ENCODE data around the gene DEFB123. TPM values are rescaled to one million over a fixed set of nuclear protein-coding genes. Genes with fewer than 3 reads are reported as not detected.

The DEFB123 gene
- total RNA-seq, 1 donor from 2014 or later = not detected

DNA sequence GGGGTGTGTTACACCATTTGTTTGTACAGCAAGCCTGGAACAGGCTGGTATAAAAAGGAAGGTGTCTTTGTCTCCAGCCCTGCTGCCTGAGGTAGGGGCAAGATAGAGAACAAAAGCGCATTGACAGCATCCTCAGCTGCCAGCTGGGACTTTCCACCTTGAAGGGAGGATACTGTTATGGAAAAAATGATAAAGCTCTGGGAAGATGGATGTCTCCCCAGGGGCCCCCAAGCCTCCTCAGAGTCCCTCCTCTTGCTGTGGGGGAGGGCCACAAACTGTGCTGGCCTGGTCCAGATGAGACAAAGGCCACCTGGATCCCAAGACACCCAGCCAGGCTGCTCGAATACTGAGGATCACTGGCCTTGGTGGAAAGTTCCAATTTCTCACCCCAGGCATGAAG lies 47.7 kb downstream of the DEFB123 start:
- H3K9me3 ChIP-seq (ENCODE audit: control insufficient read depth in 3 of 3, low read length in 3 of 3) = no peaks in the 10 kb centered on the region
- no peak overlapping the region for H3K27ac ChIP-seq (ENCODE audit: low read depth, low read length)

DNA sequence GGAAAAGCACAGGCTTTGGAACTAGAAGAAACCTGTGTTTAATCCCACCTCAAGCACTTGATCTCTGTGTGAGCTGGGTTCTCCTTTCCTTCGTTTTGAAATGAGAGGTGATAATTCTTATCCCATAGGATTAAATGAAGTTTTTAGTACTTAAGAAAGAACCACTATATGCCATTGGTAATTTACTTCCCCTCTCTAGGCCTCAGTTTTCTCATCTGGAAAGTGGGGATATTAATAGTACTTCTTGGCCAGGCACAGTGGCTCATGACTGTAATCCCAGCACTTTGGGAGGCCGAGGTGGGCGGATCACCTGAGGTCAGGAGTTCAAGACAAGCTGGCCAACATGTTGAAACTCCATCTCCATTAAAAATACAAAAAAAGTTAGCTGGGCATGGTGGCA lies 48.7 kb downstream of the DEFB123 start:
- peaks cover 10 to 15% (median 14%) of the 10 kb centered on the region in 3 donors for H3K27me3 ChIP-seq (ENCODE audit: control insufficient read depth in 3 of 3, insufficient read depth in 3 of 3, low read length in 3 of 3)

More for the DNA sequence above, 47.7 kb downstream of the DEFB123 start:
- Histone ChIP-seq H3K4me1 (ENCODE audit: control insufficient read depth in 3 of 3, insufficient read depth in 3 of 3, low read length in 3 of 3) (peaks cover 0 to 6% (median 5%) of the 10 kb centered on the region in 3 donors), H3K9ac (ENCODE audit: low read depth in 1 of 3, low read length in 3 of 3) (no peak overlapping the region), H3K4me3 (ENCODE audit: low read length in 3 of 3) (no peak overlapping the region), H3K36me3 (ENCODE audit: control insufficient read depth in 3 of 3, insufficient read depth in 3 of 3, low read length in 3 of 3) (no peaks in the 10 kb centered on the region), H3K27me3 (ENCODE audit: control insufficient read depth in 3 of 3, insufficient read depth in 3 of 3, low read length in 3 of 3) (peaks cover 10 to 18% (median 17%) of the 10 kb centered on the region in 3 donors)

DNA sequence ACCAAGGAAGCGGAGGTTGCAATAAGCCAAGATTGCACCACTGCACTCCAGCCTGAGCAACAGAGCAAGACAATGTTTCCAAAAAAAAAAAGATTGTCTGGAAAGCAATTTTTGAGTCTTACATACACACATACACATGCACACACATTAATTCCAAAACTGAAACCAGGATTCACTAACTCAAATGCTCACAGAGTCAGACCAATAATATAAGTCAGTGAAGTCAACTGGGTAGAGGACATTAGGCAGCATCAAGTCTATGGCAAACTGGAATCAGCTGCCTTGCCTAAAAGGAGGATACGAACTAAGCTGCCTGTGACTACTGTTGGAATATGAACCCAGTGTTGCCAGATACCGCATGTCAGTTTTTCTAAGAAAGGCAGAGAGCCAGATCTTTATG lies 50.3 kb downstream of the DEFB123 start:
- Histone ChIP-seq H3K27ac (ENCODE audit: low read depth, low read length) (no peak overlapping the region), H3K27me3 (ENCODE audit: control insufficient read depth in 3 of 3, insufficient read depth in 3 of 3, low read length in 3 of 3) (peaks cover 0 to 4% (median 3%) of the 10 kb centered on the region in 3 donors), H3K4me1 (ENCODE audit: control insufficient read depth in 3 of 3, insufficient read depth in 3 of 3, low read length in 3 of 3) (peaks cover 0 to 2% (median 0%) of the 10 kb centered on the region in 3 donors), H3K4me3 (ENCODE audit: low read length in 3 of 3) (no peak overlapping the region), H3K9me3 (ENCODE audit: control insufficient read depth in 3 of 3, low read length in 3 of 3) (no peaks in the 10 kb centered on the region), H3K36me3 (ENCODE audit: control insufficient read depth in 3 of 3, insufficient read depth in 3 of 3, low read length in 3 of 3) (no peaks in the 10 kb centered on the region), H3K9ac (ENCODE audit: low read depth in 1 of 3, low read length in 3 of 3) (no peak overlapping the region)

More for the DNA sequence above, 48.7 kb downstream of the DEFB123 start:
- Histone ChIP-seq H3K9me3 (ENCODE audit: control insufficient read depth in 3 of 3, low read length in 3 of 3) (no peaks in the 10 kb centered on the region), H3K27ac (ENCODE audit: low read depth, low read length) (no peak overlapping the region), H3K36me3 (ENCODE audit: control insufficient read depth in 3 of 3, insufficient read depth in 3 of 3, low read length in 3 of 3) (no peaks in the 10 kb centered on the region), H3K4me1 (ENCODE audit: control insufficient read depth in 3 of 3, insufficient read depth in 3 of 3, low read length in 3 of 3) (peaks cover 0 to 6% (median 5%) of the 10 kb centered on the region in 3 donors), H3K9ac (ENCODE audit: low read depth in 1 of 3, low read length in 3 of 3) (no peak overlapping the region), H3K4me3 (ENCODE audit: low read length in 3 of 3) (no peak overlapping the region)

DNA sequence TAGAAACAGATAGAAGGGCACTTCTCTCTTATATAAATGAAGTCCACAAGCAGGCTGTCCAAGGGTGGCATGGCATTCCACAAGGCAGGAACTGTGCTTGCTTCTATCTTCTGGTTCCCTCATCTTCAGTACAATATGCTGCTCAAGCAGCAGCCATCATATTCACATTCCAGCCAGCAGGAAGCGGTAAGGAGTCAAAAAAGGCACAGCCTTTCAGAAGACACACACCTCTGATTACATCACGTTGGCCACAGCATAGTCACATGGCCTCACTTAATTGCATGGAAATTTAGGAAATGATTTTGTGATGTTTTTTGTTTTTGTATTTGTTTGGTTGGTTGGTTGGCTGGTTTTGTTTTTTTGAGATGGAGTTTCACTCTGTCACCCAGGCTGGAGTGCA lies 53.7 kb downstream of the DEFB123 start:
- no peak overlapping the region for H3K4me3 ChIP-seq (ENCODE audit: low read length in 3 of 3)
- H3K9ac ChIP-seq (ENCODE audit: low read depth in 1 of 3, low read length in 3 of 3) = no peak overlapping the region
- H3K9me3 ChIP-seq (ENCODE audit: control insufficient read depth in 3 of 3, low read length in 3 of 3) = no peaks in the 10 kb centered on the region
- H3K36me3 ChIP-seq (ENCODE audit: control insufficient read depth in 3 of 3, insufficient read depth in 3 of 3, low read length in 3 of 3) = no peaks in the 10 kb centered on the region
- H3K27me3 ChIP-seq (ENCODE audit: control insufficient read depth in 3 of 3, insufficient read depth in 3 of 3, low read length in 3 of 3) = peaks cover 0 to 10% (median 3%) of the 10 kb centered on the region in 3 donors
- H3K27ac ChIP-seq (ENCODE audit: low read depth, low read length) = no peak overlapping the region
- H3K4me1 ChIP-seq (ENCODE audit: control insufficient read depth in 3 of 3, insufficient read depth in 3 of 3, low read length in 3 of 3) = peaks cover 9 to 20% (median 14%) of the 10 kb centered on the region in 3 donors

DNA sequence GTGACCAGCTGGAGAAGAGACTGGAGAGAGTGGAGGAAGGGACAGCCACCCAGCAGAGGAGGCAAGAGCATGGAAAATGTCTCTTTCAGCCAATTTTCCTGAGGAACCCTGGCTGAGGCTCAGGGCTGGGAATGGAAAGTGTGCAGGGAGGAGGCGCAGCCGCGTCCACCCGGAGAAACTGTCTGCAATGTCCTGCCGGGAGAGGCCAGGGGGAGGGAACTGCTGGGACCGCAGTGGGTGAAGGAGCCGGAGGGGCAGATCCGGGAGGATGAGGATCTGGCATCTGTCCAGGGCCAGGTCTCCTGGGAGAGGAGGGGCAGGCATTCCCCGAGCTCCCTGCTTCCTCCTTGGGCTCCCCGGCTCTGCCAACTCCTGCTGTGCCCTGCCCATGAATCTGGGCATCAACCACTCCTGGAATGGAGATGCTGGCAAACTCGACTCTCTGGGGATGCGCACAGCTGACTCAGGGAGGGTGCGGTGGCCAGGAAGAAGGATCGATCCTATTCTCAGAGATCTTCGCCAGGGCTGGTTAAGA lies 56.4 kb downstream of the DEFB123 start:
- Histone ChIP-seq H3K4me1 (ENCODE audit: control insufficient read depth in 3 of 3, insufficient read depth in 3 of 3, low read length in 3 of 3) (peaks cover 9 to 20% (median 14%) of the 10 kb centered on the region in 3 donors), H3K27ac (ENCODE audit: low read depth, low read length) (peak overlapping the region; percentile 55), H3K9ac (ENCODE audit: low read depth in 1 of 3, low read length in 3 of 3) (peak overlapping the region in 1 of 3 donors; percentile 51), H3K27me3 (ENCODE audit: control insufficient read depth in 3 of 3, insufficient read depth in 3 of 3, low read length in 3 of 3) (peaks cover 0 to 10% (median 3%) of the 10 kb centered on the region in 3 donors), H3K9me3 (ENCODE audit: control insufficient read depth in 3 of 3, low read length in 3 of 3) (no peaks in the 10 kb centered on the region), H3K36me3 (ENCODE audit: control insufficient read depth in 3 of 3, insufficient read depth in 3 of 3, low read length in 3 of 3) (no peaks in the 10 kb centered on the region), H3K4me3 (ENCODE audit: low read length in 3 of 3) (peak overlapping the region in 2 of 3 donors; percentile 38 to 40)

DNA sequence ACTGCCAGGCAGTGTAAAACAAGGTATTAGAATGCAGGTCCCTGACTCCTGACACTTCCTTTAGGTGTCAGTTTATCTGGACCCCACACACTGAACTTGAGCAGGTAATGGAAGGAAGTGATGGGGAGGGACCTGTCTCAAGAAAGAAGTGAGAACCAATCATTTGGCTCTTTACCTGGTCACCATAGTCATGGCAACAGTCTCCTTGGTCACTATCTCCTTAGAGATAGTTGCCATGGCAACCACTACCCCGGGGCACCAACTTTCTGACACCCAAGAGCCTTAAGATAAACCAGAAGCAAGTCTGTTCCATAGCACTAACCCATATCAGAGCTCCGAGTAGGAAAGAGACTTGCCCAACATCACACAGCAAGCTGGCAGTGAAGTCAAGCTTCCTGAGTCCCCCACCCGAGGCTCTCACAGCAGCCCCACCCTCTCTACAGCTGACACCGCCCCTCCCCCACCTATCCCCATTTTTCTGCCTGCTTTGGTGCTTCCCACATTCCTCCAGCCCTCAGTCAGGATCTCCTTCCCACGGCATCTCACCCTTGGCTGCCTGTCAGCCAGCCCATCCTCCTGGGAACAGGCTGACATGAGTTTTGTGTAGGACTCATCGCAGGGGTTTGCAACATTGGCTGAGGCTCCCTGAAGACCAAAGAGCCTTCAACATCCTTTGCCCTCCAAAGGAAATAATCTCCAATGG lies 57.6 kb downstream of the DEFB123 start:
- Histone ChIP-seq H3K36me3 (ENCODE audit: control insufficient read depth in 3 of 3, insufficient read depth in 3 of 3, low read length in 3 of 3) (no peaks in the 10 kb centered on the region), H3K27ac (ENCODE audit: low read depth, low read length) (no peak overlapping the region), H3K9me3 (ENCODE audit: control insufficient read depth in 3 of 3, low read length in 3 of 3) (no peaks in the 10 kb centered on the region), H3K4me3 (ENCODE audit: low read length in 3 of 3) (no peak overlapping the region), H3K4me1 (ENCODE audit: control insufficient read depth in 3 of 3, insufficient read depth in 3 of 3, low read length in 3 of 3) (peaks cover 9 to 20% (median 16%) of the 10 kb centered on the region in 3 donors), H3K27me3 (ENCODE audit: control insufficient read depth in 3 of 3, insufficient read depth in 3 of 3, low read length in 3 of 3) (peaks cover 0 to 10% (median 3%) of the 10 kb centered on the region in 3 donors), H3K9ac (ENCODE audit: low read depth in 1 of 3, low read length in 3 of 3) (no peak overlapping the region)

Other genes with a start within 250 kb of the DEFB123 start
- gene DEFB115, start 183.0 kb upstream of the DEFB123 start, total RNA-seq = not detected
- gene DEFB116, start 132.0 kb upstream of the DEFB123 start, total RNA-seq = not detected
- gene DEFB118, start 72.0 kb upstream of the DEFB123 start, total RNA-seq = not detected
- gene DEFB119, start 50.0 kb upstream of the DEFB123 start, total RNA-seq = not detected
- gene DEFB121, start 34.4 kb upstream of the DEFB123 start, total RNA-seq = not detected
- not detected for gene DEFB124, start 34.5 kb downstream of the DEFB123 start, total RNA-seq
- gene REM1, start 34.7 kb downstream of the DEFB123 start, total RNA-seq = 4.7 TPM
- 30.8 TPM for gene HM13, start 73.8 kb downstream of the DEFB123 start, total RNA-seq
- gene ID1, start 164.7 kb downstream of the DEFB123 start, total RNA-seq = 136 TPM
- gene COX4I2, start 197.3 kb downstream of the DEFB123 start, total RNA-seq = 16.2 TPM

Data from skeletal muscle tissue (tissue), 4 donors.